WTC11 (cell line): ENCODE results near the gene TUBGCP6.

Source experiments
- CTCF ChIP-seq: fragments of 200-600 bp; IDR thresholded peaks from 2 replicates; pipeline ENCODE4 v1.8.0; 2022; ENCODE audit warnings: antibody characterized with exemption
- ELF4 ChIP-seq: sonication (generic); formaldehyde crosslinking; IDR thresholded peaks from 2 replicates; pipeline ENCODE4 v1.8.1; 2022; ENCODE audit warnings: low read depth, mild to moderate bottlenecking, moderate library complexity, missing genetic modification reagents
- JUN ChIP-seq: sonication (generic); formaldehyde crosslinking; IDR thresholded peaks from 2 replicates; pipeline ENCODE4 v1.8.0; 2023; ENCODE audit warnings: mild to moderate bottlenecking, missing genetic modification reagents
- MAX ChIP-seq: sonication (generic); formaldehyde crosslinking; IDR thresholded peaks from 2 replicates; pipeline ENCODE4 v1.8.0; 2022; ENCODE audit warnings: mild to moderate bottlenecking, missing genetic modification reagents
- USF1 ChIP-seq: sonication (generic); formaldehyde crosslinking; IDR thresholded peaks from 2 replicates; pipeline ENCODE4 v1.8.0; 2022; ENCODE audit warnings: mild to moderate bottlenecking, missing genetic modification reagents

GRCh38 chr22:50170453-50171318 lies 74.1 kb downstream of the TUBGCP6 start, which contains the start of gene PANX2:
- TF ChIP-seq CTCF (no peak), ELF4 (no peak), JUN (no peak), USF1 (CRISPR knock-in tag) (no peak), MAX (CRISPR knock-in tag) (no peak)
